Measurements from ENCODE around the gene MACROH2A2. TPM values are rescaled to one million over a fixed set of nuclear protein-coding genes. Genes with fewer than 3 reads are reported as not detected.
A peak's percentile ranks its signal among the peaks of the same experiment; 100 is the strongest.

Gene MACROH2A2
- total and polyA plus RNA-seq, 2 of the 4 experiments (the other 2 are of a cell fraction) = 16.1 to 17.4 TPM

DNA sequence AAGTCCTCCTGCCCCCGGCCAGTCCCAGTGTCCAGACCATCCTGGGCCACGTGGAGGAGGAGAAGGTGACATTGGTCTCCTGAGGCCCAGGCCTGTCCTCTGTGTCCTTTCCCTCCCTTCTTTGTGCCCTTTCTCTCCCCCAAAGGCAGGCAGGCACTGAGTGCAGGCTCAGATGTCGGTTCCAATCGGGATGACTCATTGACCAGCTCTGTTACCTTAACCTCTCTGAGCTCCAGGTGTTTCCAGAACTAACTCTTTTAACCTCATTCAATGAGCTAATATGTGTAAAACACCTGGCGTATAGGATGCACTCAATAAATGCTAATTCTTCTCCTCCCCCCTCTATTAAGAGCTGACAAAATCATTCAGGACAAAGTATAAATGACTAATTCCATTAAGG lies 25.7 kb downstream of the MACROH2A2 start:
- H2AFZ ChIP-seq (replicated peaks; ENCODE audit: low read length, poor library complexity) = peak overlapping the region; percentile 6
- no peak overlapping the region for H3K4me2 ChIP-seq (ENCODE audit: low read depth, low read length)
- H3K56ac ChIP-seq (ENCODE audit: extremely low read depth, insufficient read depth, low read length) = no peak overlapping the region
- H3K4ac ChIP-seq (ENCODE audit: low read depth, low read length) = no peak overlapping the region
- DNase-seq (no peak), ATAC-seq (ENCODE audit: low read depth) (no peak)
- WGBS, 2 experiments (ENCODE audit: extremely low coverage in 2 of 2, insufficient read length in 1 of 2) = 100% methylated on average over 1 of the region's 5 CpGs; no CpG with 5 or more reads in 1 of the 2 experiments
- peaks cover 14% of the 10 kb centered on the region for H3K9me1 ChIP-seq (ENCODE audit: insufficient read depth, low read length)
- H3K18ac ChIP-seq (ENCODE audit: low read depth, low read length) = no peak overlapping the region
- no peak overlapping the region for H2AK9ac ChIP-seq (replicated peaks; ENCODE audit: low read depth, low read length, poor library complexity)
- H4K8ac ChIP-seq (ENCODE audit: low read depth in 2 of 2, low read length in 2 of 2) = no peak overlapping the region
- H2BK15ac ChIP-seq (ENCODE audit: low read depth, low read length) = no peak overlapping the region
- no peak overlapping the region for H3K23ac ChIP-seq (ENCODE audit: low read depth, low read length)
- no peak overlapping the region for H3K14ac ChIP-seq (replicated peaks; ENCODE audit: low read depth, low read length)
- no peak overlapping the region for H3K9ac ChIP-seq (ENCODE audit: low read depth, low read length)
- in situ Hi-C loops (cut with MboI; ENCODE audit: low sequenced_read_pairs) (no loop called here), dilution Hi-C loops (cut with HindIII; ENCODE audit: low sequenced_read_pairs, unreplicated experiment) (no loop called here), intact Hi-C loops (cut with micrococcal nuclease) (no loop called here)
- CTCF ChIA-PET = interaction anchor here (1.5 kb wide), 1 partner anchor 38 kb away, joined by 3 read pairs; no protein-coding TSS in a partner anchor
- H3K27me3 ChIP-seq (ENCODE audit: control insufficient read depth, insufficient read depth, low read length) = no peaks in the 10 kb centered on the region
- H2AK5ac ChIP-seq (ENCODE audit: low read depth, low read length) = no peak overlapping the region
- H3K4me1 ChIP-seq (ENCODE audit: control insufficient read depth, insufficient read depth, low read length) = 0 out of 2 replicates have a peak, but pooled peaks cover 1% of the 10 kb centered on the region
- no peak overlapping the region for H3K27ac ChIP-seq (ENCODE audit: insufficient read depth, low read length)
- no TSS peak for BruUV-seq (replicated peaks)
- no peak overlapping the region for H4K5ac ChIP-seq (ENCODE audit: low read depth, low read length)
- H3K9me3 ChIP-seq (ENCODE audit: control insufficient read depth, insufficient read depth, low read length) = no peaks in the 10 kb centered on the region
- peaks cover 3% of the 10 kb centered on the region; the same call in 1 of the 2 replicates for H4K20me1 ChIP-seq (ENCODE audit: insufficient read depth, low read length)
- no peak overlapping the region for H3K4me3 ChIP-seq (ENCODE audit: insufficient read depth, low read depth, low read length)
- POLR2A ChIA-PET (ENCODE audit: unreplicated experiment) = interaction anchor here (0.5 kb wide), 1 partner anchor 92 kb away, joined by 3 read pairs; the partner anchor contains the start of gene SAR1A
- no peak overlapping the region for H2BK5ac ChIP-seq (ENCODE audit: low read depth, low read length, poor library complexity, severe bottlenecking)
- H2BK120ac ChIP-seq (ENCODE audit: low read depth, low read length) = no peak overlapping the region
- H4K91ac ChIP-seq (ENCODE audit: insufficient read depth, low read depth, low read length) = no peak overlapping the region
- peaks cover 4% of the 10 kb centered on the region for H3K36me3 ChIP-seq (ENCODE audit: control insufficient read depth, insufficient read depth, low read length)
- TF ChIP-seq FOS (IDR thresholded peaks at IDR 0.05; ENCODE audit: low read depth, low read length) = no peak
- no peak for TF ChIP-seq RFX5 (IDR thresholded peaks at IDR 0.05; ENCODE audit: low read depth, low read length)
- TF ChIP-seq MAZ (IDR thresholded peaks at IDR 0.05; ENCODE audit: borderline replicate concordance, low read depth, low read length) = no peak
- TF ChIP-seq, protein P1, sequence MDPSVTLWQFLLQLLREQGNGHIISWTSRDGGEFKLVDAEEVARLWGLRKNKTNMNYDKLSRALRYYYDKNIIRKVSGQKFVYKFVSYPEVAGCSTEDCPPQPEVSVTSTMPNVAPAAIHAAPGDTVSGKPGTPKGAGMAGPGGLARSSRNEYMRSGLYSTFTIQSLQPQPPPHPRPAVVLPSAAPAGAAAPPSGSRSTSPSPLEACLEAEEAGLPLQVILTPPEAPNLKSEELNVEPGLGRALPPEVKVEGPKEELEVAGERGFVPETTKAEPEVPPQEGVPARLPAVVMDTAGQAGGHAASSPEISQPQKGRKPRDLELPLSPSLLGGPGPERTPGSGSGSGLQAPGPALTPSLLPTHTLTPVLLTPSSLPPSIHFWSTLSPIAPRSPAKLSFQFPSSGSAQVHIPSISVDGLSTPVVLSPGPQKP (IDR thresholded peaks at IDR 0.05; ENCODE audit: borderline replicate concordance, low read depth, low read length) = no peak
- TF ChIP-seq, protein P2, sequence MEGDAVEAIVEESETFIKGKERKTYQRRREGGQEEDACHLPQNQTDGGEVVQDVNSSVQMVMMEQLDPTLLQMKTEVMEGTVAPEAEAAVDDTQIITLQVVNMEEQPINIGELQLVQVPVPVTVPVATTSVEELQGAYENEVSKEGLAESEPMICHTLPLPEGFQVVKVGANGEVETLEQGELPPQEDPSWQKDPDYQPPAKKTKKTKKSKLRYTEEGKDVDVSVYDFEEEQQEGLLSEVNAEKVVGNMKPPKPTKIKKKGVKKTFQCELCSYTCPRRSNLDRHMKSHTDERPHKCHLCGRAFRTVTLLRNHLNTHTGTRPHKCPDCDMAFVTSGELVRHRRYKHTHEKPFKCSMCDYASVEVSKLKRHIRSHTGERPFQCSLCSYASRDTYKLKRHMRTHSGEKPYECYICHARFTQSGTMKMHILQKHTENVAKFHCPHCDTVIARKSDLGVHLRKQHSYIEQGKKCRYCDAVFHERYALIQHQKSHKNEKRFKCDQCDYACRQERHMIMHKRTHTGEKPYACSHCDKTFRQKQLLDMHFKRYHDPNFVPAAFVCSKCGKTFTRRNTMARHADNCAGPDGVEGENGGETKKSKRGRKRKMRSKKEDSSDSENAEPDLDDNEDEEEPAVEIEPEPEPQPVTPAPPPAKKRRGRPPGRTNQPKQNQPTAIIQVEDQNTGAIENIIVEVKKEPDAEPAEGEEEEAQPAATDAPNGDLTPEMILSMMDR (conservative IDR thresholded peaks at IDR 0.05; ENCODE audit: low read depth, low read length) = no peak
- no peak for TF ChIP-seq MXI1 (IDR thresholded peaks at IDR 0.05; ENCODE audit: borderline replicate concordance, low read depth, low read length)
- peaks cover 0 to 8% of the 10 kb centered on the region in 2 experiments; a peak in 2 of 4 replicates for H3K79me1 ChIP-seq (ENCODE audit: low read depth in 1 of 2, low read length in 2 of 2)
- H2BK20ac ChIP-seq (ENCODE audit: low read depth, low read length) = no peak overlapping the region
